ENCODE data around the gene NRP2. TPM values are rescaled to one million over a fixed set of nuclear protein-coding genes. Genes with fewer than 3 reads are reported as not detected.

The NRP2 gene
- total RNA-seq, 1 experiment from 2014 or later: 1.2 TPM

GRCh38 chr2:205651719-205652118, 30.6 kb upstream of the NRP2 start:
- Histone ChIP-seq H3K4me2 (ENCODE audit: low read length) (no peak overlapping the region), H3K9me2 (ENCODE audit: insufficient read depth) (no peaks in the 10 kb centered on the region), H4K20me1 (ENCODE audit: insufficient read depth) (no peaks in the 10 kb centered on the region), H3K9me3 (ENCODE audit: control insufficient read depth in 1 of 2, insufficient read depth in 1 of 2, low read depth in 1 of 2, low read length in 2 of 2) (no peaks in the 10 kb centered on the region), H3K4me3 (replicated peaks in 1 of 2; ENCODE audit: low read depth in 1 of 2, low read length in 2 of 2) (no peak overlapping the region), H2AFZ (ENCODE audit: low read depth, low read length, poor library complexity, severe bottlenecking) (no peak overlapping the region), H3K36me3 (ENCODE audit: control insufficient read depth in 1 of 2, insufficient read depth in 2 of 2, low read length in 2 of 2) (no peaks in the 10 kb centered on the region), H3K27me3 (ENCODE audit: insufficient read depth, low read length) (0 out of 2 replicates have a peak, but pooled peaks cover 6% of the 10 kb centered on the region), H3K79me2 (ENCODE audit: insufficient read depth, low read length) (no peaks in the 10 kb centered on the region), H3K4me1 (ENCODE audit: control insufficient read depth in 1 of 2, insufficient read depth in 2 of 2, low read length in 2 of 2) (no peaks in the 10 kb centered on the region), H3K9ac (ENCODE audit: low read length) (no peak overlapping the region), H3K27ac (ENCODE audit: low read depth, low read length) (no peak overlapping the region)
- POLR2A ChIA-PET: no interaction called here
- RAD21 ChIA-PET (ENCODE audit: low non-redundant PET in 1 of 2, low total read pairs in 2 of 2, uncharacterized antibody in 2 of 2, unreplicated experiment in 2 of 2): no interaction called here
- no TSS peak for BruUV-seq (replicated peaks)
- no peak for DNase-seq (ENCODE audit: low read depth, low spot score)
- no peak for ATAC-seq
- TF ChIP-seq EZH2phosphoT487 (IDR thresholded peaks at IDR 0.05; ENCODE audit: borderline replicate concordance): no peak
- CTCF ChIA-PET: no interaction called here
- intact Hi-C loops (cut with micrococcal nuclease): no loop called here

- POLR2A ChIA-PET: no interaction called here
- Histone ChIP-seq H3K4me3 (replicated peaks in 1 of 2; ENCODE audit: low read depth in 1 of 2, low read length in 2 of 2) (no peak overlapping the region), H3K79me2 (ENCODE audit: insufficient read depth, low read length) (no peaks in the 10 kb centered on the region), H2AFZ (ENCODE audit: low read depth, low read length, poor library complexity, severe bottlenecking) (no peak overlapping the region), H3K4me2 (ENCODE audit: low read length) (no peak overlapping the region), H3K4me1 (ENCODE audit: control insufficient read depth in 1 of 2, insufficient read depth in 2 of 2, low read length in 2 of 2) (no peaks in the 10 kb centered on the region), H3K27ac (ENCODE audit: low read depth, low read length) (no peak overlapping the region), H3K9me2 (ENCODE audit: insufficient read depth) (no peaks in the 10 kb centered on the region), H3K9me3 (ENCODE audit: control insufficient read depth in 1 of 2, insufficient read depth in 1 of 2, low read depth in 1 of 2, low read length in 2 of 2) (no peaks in the 10 kb centered on the region), H3K9ac (ENCODE audit: low read length) (no peak overlapping the region), H3K27me3 (ENCODE audit: insufficient read depth, low read length) (peaks cover 18% of the 10 kb centered on the region), H3K36me3 (ENCODE audit: control insufficient read depth in 1 of 2, insufficient read depth in 2 of 2, low read length in 2 of 2) (no peaks in the 10 kb centered on the region), H4K20me1 (ENCODE audit: insufficient read depth) (no peaks in the 10 kb centered on the region)
- no TSS peak for BruUV-seq (replicated peaks)
- RAD21 ChIA-PET (ENCODE audit: low non-redundant PET in 1 of 2, low total read pairs in 2 of 2, uncharacterized antibody in 2 of 2, unreplicated experiment in 2 of 2): no interaction called here
- DNase-seq (ENCODE audit: low read depth, low spot score) (no peak), ATAC-seq (no peak)
- intact Hi-C loops (cut with micrococcal nuclease): no loop called here
- CTCF ChIA-PET: no interaction called here
- TF ChIP-seq POLR2A (IDR thresholded peaks at IDR 0.05; ENCODE audit: borderline replicate concordance, extremely low read depth, insufficient read depth, insufficient read length) (no peak), JUND (IDR thresholded peaks at IDR 0.05) (no peak), RAD21 (IDR thresholded peaks at IDR 0.05; ENCODE audit: low read depth) (no peak), ATF3 (IDR thresholded peaks at IDR 0.05) (no peak), CBX3 (IDR thresholded peaks at IDR 0.05; ENCODE audit: low read depth) (no peak), CTCF (IDR thresholded peaks at IDR 0.05 in 2 of 3, conservative IDR thresholded peaks at IDR 0.05 in 1 of 3; ENCODE audit: borderline replicate concordance in 1 of 3, insufficient read depth in 1 of 3, low read depth in 2 of 3, low read length in 2 of 3) (no peak), POLR2AphosphoS5 (IDR thresholded peaks at IDR 0.05; ENCODE audit: low read depth, low read length) (no peak), TCF7L2 (IDR thresholded peaks at IDR 0.05; ENCODE audit: borderline replicate concordance, extremely low read depth, insufficient read depth, insufficient read length) (no peak), ZBTB33 (IDR thresholded peaks at IDR 0.05; ENCODE audit: extremely low read depth, insufficient replicate concordance, low read length) (no peak), MAX (IDR thresholded peaks at IDR 0.05) (no peak)
Observed at GRCh38 chr2:205654878-205655605, 27.3 kb upstream of the NRP2 start.

Measured in HCT116 (cell line).